GM19452 (cell line): ENCODE measurements around the gene SUSD3.
A peak's percentile ranks its signal among the peaks of the same experiment; 100 is the strongest.

ENCODE experiments used
- ATAC-seq: cut with Tn5 transposase; IDR thresholded peaks from one replicate; pipeline ENCODE4 v1.9.1; 2021; ENCODE audit not compliant: unreplicated experiment

Gene SUSD3

GRCh38 chr9:93134015-93134739 lies 75.7 kb downstream of the SUSD3 start, which contains the start of gene NINJ1:
NINJ1 (minus strand) TSS chr9:93134251; CDS start chr9:93134217, 34 bp downstream.
- ATAC-seq, result peak; percentile 77
